SK-N-SH (cell line): ENCODE results near the gene VSIG2. TPM values are rescaled to one million over a fixed set of nuclear protein-coding genes. Genes with fewer than 3 reads are reported as not detected.

Source experiments
- CTCF ChIA-PET: fragments of 300-600, 350-600 bp; formaldehyde crosslinking; extraction: SDS; loops from one replicate; lab custom pipeline; 2021; lab: Yijun Ruan, JAX
- POLR2A ChIA-PET: fragments of 350-600 bp; sonication (Branson Sonifier 250); formaldehyde crosslinking; extraction: SDS; loops from one replicate; lab custom pipeline; 2020; ENCODE audit warnings: antibody characterized with exemption, inconsistent platforms; lab: Yijun Ruan, JAX
- DNase-seq: peaks from one replicate; pipeline ENCODE4 v3.0.0; 2012
- H2AFZ ChIP-seq: fragments of 200-600 bp; sonication (generic); 2 replicates; pipeline ENCODE4 v1.8.1; 2016; ENCODE audit warnings: antibody characterized with exemption, mild to moderate bottlenecking, low read depth
- H3F3A ChIP-seq: fragments of 200-600 bp; sonication (generic); replicated peaks from 2 replicates; pipeline ENCODE3; 2016; ENCODE audit warnings: antibody characterized with exemption, mild to moderate bottlenecking; ENCODE audit not compliant: insufficient read depth
- H3K27ac ChIP-seq, 2 experiments: fragments of 200-500 bp in 1 of 2; fragments of 200-600 bp in 1 of 2; sonication (Bioruptor generic) in 1 of 2; sonication (generic), shearing (Covaris generic) in 1 of 2; 2 replicates each; pipeline versions ENCODE4 v1.5.1 to v1.6.1; 2014 to 2016; ENCODE audit warnings: low read depth in 2 of 2, inconsistent platforms in 1 of 2, low read length in 1 of 2, mild to moderate bottlenecking in 1 of 2, mixed read lengths in 1 of 2
- H3K27me3 ChIP-seq: fragments of 200-600 bp; sonication (generic), shearing (Covaris generic); 2 replicates; pipeline ENCODE4 v1.6.1; 2016; ENCODE audit warnings: mixed run types; ENCODE audit not compliant: insufficient read depth
- H3K36me3 ChIP-seq, 2 experiments: fragments of 200-500 bp in 1 of 2; fragments of 200-600 bp in 1 of 2; sonication (Bioruptor generic) in 1 of 2; sonication (generic) in 1 of 2; replicated peaks in 1 of 2; 2 replicates each; pipeline versions ENCODE3 to v1.5.1; 2014 to 2016; ENCODE audit warnings: low read length in 1 of 2, mild to moderate bottlenecking in 1 of 2; ENCODE audit not compliant: insufficient read depth in 2 of 2, control insufficient read depth in 1 of 2
- H3K4me1 ChIP-seq, 2 experiments: fragments of 200-500 bp in 1 of 2; fragments of 200-600 bp in 1 of 2; sonication (Bioruptor generic) in 1 of 2; sonication (generic), shearing (Covaris generic) in 1 of 2; 2 replicates each; pipeline versions ENCODE4 v1.5.1 to v1.6.1; 2014 to 2016; ENCODE audit warnings: low read depth in 1 of 2, low read length in 1 of 2, mixed run types in 1 of 2; ENCODE audit not compliant: insufficient read depth in 2 of 2, control insufficient read depth in 1 of 2
- H3K4me2 ChIP-seq: fragments of 200-600 bp; sonication (generic), shearing (Covaris generic); 2 replicates; pipeline ENCODE4 v1.6.1; 2017; ENCODE audit warnings: mixed run types
- H3K4me3 ChIP-seq, 2 experiments: fragments of 200-500 bp in 1 of 2; fragments of 200-600 bp in 1 of 2; sonication (Bioruptor generic) in 1 of 2; sonication (generic), shearing (Covaris generic) in 1 of 2; 2 replicates each; pipeline versions ENCODE4 v1.5.1 to v1.8.1; 2014 to 2016; ENCODE audit warnings: low read depth in 2 of 2, inconsistent platforms in 1 of 2, low read length in 1 of 2, mild to moderate bottlenecking in 1 of 2, mixed read lengths in 1 of 2, moderate library complexity in 1 of 2
- H3K79me2 ChIP-seq: fragments of 200-600 bp; sonication (generic); 2 replicates; pipeline ENCODE4 v1.8.1; 2017; ENCODE audit warnings: mild to moderate bottlenecking; ENCODE audit not compliant: insufficient read depth
- H3K9ac ChIP-seq: fragments of 200-600 bp; sonication (generic); 2 replicates; pipeline ENCODE4 v1.6.1; 2017; ENCODE audit warnings: mixed run types
- H3K9me2 ChIP-seq: fragments of 200-600 bp; sonication (generic); 2 replicates; pipeline ENCODE4 v1.6.1; 2017; ENCODE audit warnings: mixed run types
- H3K9me3 ChIP-seq: fragments of 200-600 bp; sonication (generic); 2 replicates; pipeline ENCODE4 v1.6.1; 2017; ENCODE audit warnings: mixed run types, mild to moderate bottlenecking, moderate library complexity
- H4K20me1 ChIP-seq: fragments of 200-600 bp; sonication (generic); 2 replicates; pipeline ENCODE4 v1.6.1; 2017; ENCODE audit warnings: mild to moderate bottlenecking, mixed run types; ENCODE audit not compliant: insufficient read depth
- CTCF ChIP-seq: fragments of 200-600 bp; sonication (generic); IDR thresholded peaks from 2 replicates; pipeline ENCODE4 v1.6.1; 2017; ENCODE audit warnings: antibody characterized with exemption, mild to moderate bottlenecking, moderate library complexity
- FOXJ3 ChIP-seq: sonication (generic); formaldehyde crosslinking; IDR thresholded peaks from 2 replicates; pipeline ENCODE4 v1.5.1; 2020; ENCODE audit warnings: mild to moderate bottlenecking, missing genetic modification reagents
- FOXM1 ChIP-seq: IDR thresholded peaks from 2 replicates; pipeline ENCODE4 v1.4.0; 2012; ENCODE audit warnings: low read depth, mild to moderate bottlenecking
- MXI1 ChIP-seq: IDR thresholded peaks from 2 replicates; pipeline ENCODE4 v1.6.1; 2012; ENCODE audit warnings: mild to moderate bottlenecking, low read depth, low read length, improper control_type of control experiment
- NFIC ChIP-seq: IDR thresholded peaks from 2 replicates; pipeline ENCODE4 v1.4.0; 2012; ENCODE audit warnings: borderline replicate concordance
- RXRA ChIP-seq: IDR thresholded peaks from 2 replicates; pipeline ENCODE4 v1.4.0; 2012; ENCODE audit warnings: low read depth, mild to moderate bottlenecking, borderline replicate concordance
- SMC3 ChIP-seq: IDR thresholded peaks from 2 replicates; pipeline ENCODE4 v1.6.1; 2012; ENCODE audit warnings: low read depth, low read length, improper control_type of control experiment
- TAF1 ChIP-seq: IDR thresholded peaks from 2 replicates; pipeline ENCODE4 v1.6.1; 2012; ENCODE audit warnings: low read depth, mild to moderate bottlenecking, low read length, moderate library complexity, borderline replicate concordance
- USF1 ChIP-seq: IDR thresholded peaks from 2 replicates; pipeline ENCODE4 v1.4.0; 2012; ENCODE audit warnings: low read depth, borderline replicate concordance
- YY1 ChIP-seq: IDR thresholded peaks from 2 replicates; pipeline ENCODE4 v1.4.0; 2012; ENCODE audit warnings: low read depth, mild to moderate bottlenecking
- WGBS: methylation state at CpG from one replicate; pipeline ENCODE4 v1.1.6; 2017; ENCODE audit warnings: low lambda C conversion rate; 5-methylcytosine and 5-hydroxymethylcytosine counted together
- polyA plus RNA-seq, 3 experiments: library from polyadenylated mRNA; depleted of rRNA; stranded (reverse); fragments of >200 nt; gene quantifications; 2 replicates each; pipeline ENCODE4 v1.2.3, GENCODE V29; 2012

The VSIG2 gene
- polyA plus RNA-seq, 1 of the 3 experiments (the other 2 are of a cell fraction), result not detected

- no peak for TF ChIP-seq RXRA
- TF ChIP-seq FOXM1, result no peak
- TF ChIP-seq NFIC, result no peak
- TF ChIP-seq USF1, result no peak
These were observed 4.5 kb downstream of the VSIG2 start (continued) for GRCh38 chr11:124747406-124748099.

GRCh38 chr11:124746621-124747243 is 5.3 kb downstream of the VSIG2 start:
- Histone ChIP-seq H3K9me3 (no peaks in the 10 kb centered on the region), H2AFZ (no peak overlapping the region), H4K20me1 (no peaks in the 10 kb centered on the region)
- TF ChIP-seq USF1 (no peak), FOXJ3 (CRISPR knock-in tag) (no peak), MXI1 (no peak), FOXM1 (no peak), YY1 (no peak), NFIC (no peak), TAF1 (no peak), SMC3 (no peak), CTCF (no peak)
- TF ChIP-seq, all 33 proteins: peak for 0
- Histone ChIP-seq H3K4me2 (no peak overlapping the region), H3K27ac (no peak overlapping the region), H3K4me1 (no peaks in the 10 kb centered on the region), H3K9me2 (no peaks in the 10 kb centered on the region), H3K27me3 (no peaks in the 10 kb centered on the region), H3K9ac (no peak overlapping the region), H3K79me2 (no peaks in the 10 kb centered on the region), H3K36me3 (no peaks in the 10 kb centered on the region), H3F3A (peaks cover 3% of the 10 kb centered on the region), H3K4me3 (peak overlapping the region in 1 of 2 experiments; percentile 3; a peak in 1 of 4 replicates)
- ChIA-PET CTCF (interaction anchor here (0.9 to 4.8 kb wide), 10 partner anchors 10 to 103 kb away, joined by 3 to 28 read pairs (median 4); partner anchors contain the start of genes ESAM and MSANTD2), POLR2A (no interaction called here)
- WGBS, result 74% methylated on average over 37 of the region's 37 CpGs
- DNase-seq, result peak; percentile 74
